Gastrocnemius medialis (tissue), 4 donors: ENCODE results near the gene AGAP1.

Experiments used
- CTCF ChIP-seq, 5 experiments: fragments of 450-650 bp in 3 of 5; fragments of 200-600 bp in 2 of 5; sonication (generic) in 2 of 5; IDR thresholded peaks in 4 of 5; conservative IDR thresholded peaks in 1 of 5; 1 replicate in 4 of 5; 2 replicates in 1 of 5; pipeline ENCODE4 v1.5.1; 2016 to 2019; ENCODE audit warnings: antibody characterized with exemption in 5 of 5, mild to moderate bottlenecking in 3 of 5, moderate library complexity in 3 of 5
- POLR2A ChIP-seq, 2 donors: fragments of 450-650 bp; IDR thresholded peaks; one replicate each; pipeline ENCODE4 v1.6.1; 2017; ENCODE audit warnings: antibody characterized with exemption in 2 of 2, mild to moderate bottlenecking in 2 of 2, moderate library complexity in 2 of 2

GRCh38 chr2:235857598-235857997, 363.8 kb downstream of the AGAP1 start:
- no peak for TF ChIP-seq CTCF (IDR thresholded peaks at IDR 0.05 in 4 of 5, conservative IDR thresholded peaks at IDR 0.05 in 1 of 5)
- TF ChIP-seq POLR2A (IDR thresholded peaks at IDR 0.05): no peak
